OCI-LY1 (cell line): Measurements from ENCODE around the gene MARCHF5.

Experiments used
- H2AFZ ChIP-seq: fragments of 200-600 bp; sonication (generic), shearing (Covaris generic); 2 replicates; pipeline ENCODE4 v1.6.0; 2014; ENCODE audit warnings: antibody characterized with exemption, mild to moderate bottlenecking, low read length
- H3F3A ChIP-seq: fragments of 200-600 bp; sonication (generic), shearing (Covaris generic); 2 replicates; pipeline ENCODE4 v1.6.0; 2014; ENCODE audit warnings: mild to moderate bottlenecking, antibody characterized with exemption, low read length, moderate library complexity; ENCODE audit not compliant: insufficient read depth
- H3K27ac ChIP-seq: fragments of 200-600 bp; sonication (generic); 2 replicates; pipeline ENCODE4 v1.5.1; 2014; ENCODE audit warnings: low read length, mixed run types, mild to moderate bottlenecking, low read depth; ENCODE audit not compliant: poor library complexity, severe bottlenecking
- H3K27me3 ChIP-seq: fragments of 200-600 bp; sonication (generic); 2 replicates; pipeline ENCODE4 v1.6.0; 2014; ENCODE audit warnings: antibody characterized with exemption, mild to moderate bottlenecking, low read length, moderate library complexity; ENCODE audit not compliant: insufficient read depth
- H3K36me3 ChIP-seq: fragments of 200-600 bp; sonication (generic); 2 replicates; pipeline ENCODE4 v1.6.1; 2014; ENCODE audit warnings: mild to moderate bottlenecking, antibody characterized with exemption, low read length, moderate library complexity, mixed read lengths; ENCODE audit not compliant: insufficient read depth
- H3K4me1 ChIP-seq: fragments of 200-600 bp; sonication (generic); 2 replicates; pipeline ENCODE4 v1.5.1; 2014; ENCODE audit warnings: mild to moderate bottlenecking, low read length, moderate library complexity; ENCODE audit not compliant: insufficient read depth, severe bottlenecking
- H3K4me2 ChIP-seq: fragments of 200-600 bp; sonication (generic), shearing (Covaris generic); 2 replicates; pipeline ENCODE4 v1.6.1; 2014; ENCODE audit warnings: low read length
- H3K4me3 ChIP-seq: fragments of 200-600 bp; sonication (generic); 2 replicates; pipeline ENCODE4 v1.5.1; 2014; ENCODE audit warnings: low read length, low read depth, mild to moderate bottlenecking, mixed read lengths; ENCODE audit not compliant: poor library complexity, severe bottlenecking
- H3K79me2 ChIP-seq: fragments of 200-600 bp; shearing (Covaris generic); 2 replicates; pipeline ENCODE4 v1.6.1; 2016; ENCODE audit warnings: mixed run types, low read length, mixed read lengths; ENCODE audit not compliant: insufficient read depth
- H3K9ac ChIP-seq: fragments of 200-600 bp; sonication (generic), shearing (Covaris generic); 2 replicates; pipeline ENCODE4 v1.6.1; 2014; ENCODE audit warnings: mild to moderate bottlenecking, low read length, mixed read lengths
- H3K9me2 ChIP-seq: fragments of 200-600 bp; sonication (generic), shearing (Covaris generic); 2 replicates; pipeline ENCODE4 v1.6.1; 2014; ENCODE audit warnings: low read depth, mild to moderate bottlenecking, low read length, mixed read lengths
- H3K9me3 ChIP-seq: fragments of 200-600 bp; shearing (Covaris generic); 2 replicates; pipeline ENCODE4 v1.6.1; 2014; ENCODE audit warnings: low read length, mixed read lengths
- H4K20me1 ChIP-seq: fragments of 200-600 bp; sonication (generic), shearing (Covaris generic); 2 replicates; pipeline ENCODE4 v1.6.0; 2016; ENCODE audit warnings: mild to moderate bottlenecking, low read length; ENCODE audit not compliant: insufficient read depth
- EZH2 ChIP-seq: fragments of 200-600 bp; sonication (generic), shearing (Covaris generic); IDR thresholded peaks from 2 replicates; pipeline ENCODE4 v1.8.0; 2017; ENCODE audit warnings: borderline replicate concordance, mixed run types, mild to moderate bottlenecking, antibody characterized with exemption, low read length, moderate library complexity, mixed read lengths
- TF ChIP-seq, protein P1 (sequence below): fragments of 200-600 bp; sonication (generic), shearing (Covaris generic); IDR thresholded peaks from 2 replicates; pipeline ENCODE4 v1.5.1; 2017; ENCODE audit warnings: mild to moderate bottlenecking, antibody characterized with exemption, low read length, moderate library complexity, mixed read lengths

Gene MARCHF5

DNA sequence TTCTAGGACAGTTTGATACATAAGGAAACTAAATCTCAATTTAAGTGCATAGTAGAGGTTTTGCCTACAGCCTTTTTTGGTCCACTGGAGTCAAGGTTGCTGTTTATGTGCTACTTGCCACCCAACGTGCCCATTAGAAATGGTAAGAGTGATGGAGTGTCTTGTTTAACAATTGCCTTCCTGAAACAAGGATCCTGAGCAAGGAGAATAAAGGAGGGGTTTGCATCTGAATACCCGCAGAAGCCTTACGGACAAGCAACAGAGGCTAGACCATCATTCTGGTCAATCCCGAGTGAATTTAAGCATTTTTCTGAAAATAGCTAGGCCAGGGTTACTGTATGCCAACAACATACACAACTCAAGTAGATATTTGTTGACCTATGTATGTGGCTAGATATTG is 63.6 kb downstream of the MARCHF5 start:
- Histone ChIP-seq H3K9me2 (no peaks in the 10 kb centered on the region), H3K9ac (no peak overlapping the region), H3K4me1 (no peaks in the 10 kb centered on the region), H3K27ac (no peak overlapping the region), H3F3A (no peaks in the 10 kb centered on the region), H3K9me3 (no peaks in the 10 kb centered on the region), H3K36me3 (peaks cover 8% of the 10 kb centered on the region; the same call in 1 of the 2 replicates), H3K4me2 (no peak overlapping the region), H3K27me3 (no peaks in the 10 kb centered on the region), H2AFZ (no peak overlapping the region), H3K4me3 (no peak overlapping the region), H3K79me2 (no peaks in the 10 kb centered on the region), H4K20me1 (no peaks in the 10 kb centered on the region)
- TF ChIP-seq, protein P1, sequence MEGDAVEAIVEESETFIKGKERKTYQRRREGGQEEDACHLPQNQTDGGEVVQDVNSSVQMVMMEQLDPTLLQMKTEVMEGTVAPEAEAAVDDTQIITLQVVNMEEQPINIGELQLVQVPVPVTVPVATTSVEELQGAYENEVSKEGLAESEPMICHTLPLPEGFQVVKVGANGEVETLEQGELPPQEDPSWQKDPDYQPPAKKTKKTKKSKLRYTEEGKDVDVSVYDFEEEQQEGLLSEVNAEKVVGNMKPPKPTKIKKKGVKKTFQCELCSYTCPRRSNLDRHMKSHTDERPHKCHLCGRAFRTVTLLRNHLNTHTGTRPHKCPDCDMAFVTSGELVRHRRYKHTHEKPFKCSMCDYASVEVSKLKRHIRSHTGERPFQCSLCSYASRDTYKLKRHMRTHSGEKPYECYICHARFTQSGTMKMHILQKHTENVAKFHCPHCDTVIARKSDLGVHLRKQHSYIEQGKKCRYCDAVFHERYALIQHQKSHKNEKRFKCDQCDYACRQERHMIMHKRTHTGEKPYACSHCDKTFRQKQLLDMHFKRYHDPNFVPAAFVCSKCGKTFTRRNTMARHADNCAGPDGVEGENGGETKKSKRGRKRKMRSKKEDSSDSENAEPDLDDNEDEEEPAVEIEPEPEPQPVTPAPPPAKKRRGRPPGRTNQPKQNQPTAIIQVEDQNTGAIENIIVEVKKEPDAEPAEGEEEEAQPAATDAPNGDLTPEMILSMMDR = no peak
- TF ChIP-seq EZH2 = no peak

GRCh38 chr10:92356041-92356440 is 65.1 kb downstream of the MARCHF5 start:
- no peak overlapping the region for H3K9ac ChIP-seq
- H3K27me3 ChIP-seq = no peaks in the 10 kb centered on the region
- no peaks in the 10 kb centered on the region for H4K20me1 ChIP-seq
- no peaks in the 10 kb centered on the region for H3K9me3 ChIP-seq
- H3F3A ChIP-seq = no peaks in the 10 kb centered on the region
- H3K4me3 ChIP-seq = no peak overlapping the region
- no peak overlapping the region for H2AFZ ChIP-seq
- H3K36me3 ChIP-seq = no peaks in the 10 kb centered on the region
- H3K9me2 ChIP-seq = no peaks in the 10 kb centered on the region
- H3K4me1 ChIP-seq = no peaks in the 10 kb centered on the region
- H3K79me2 ChIP-seq = no peaks in the 10 kb centered on the region
- no peak for TF ChIP-seq EZH2
- TF ChIP-seq, protein P1 = no peak
- no peak overlapping the region for H3K27ac ChIP-seq
- H3K4me2 ChIP-seq = no peak overlapping the region

DNA sequence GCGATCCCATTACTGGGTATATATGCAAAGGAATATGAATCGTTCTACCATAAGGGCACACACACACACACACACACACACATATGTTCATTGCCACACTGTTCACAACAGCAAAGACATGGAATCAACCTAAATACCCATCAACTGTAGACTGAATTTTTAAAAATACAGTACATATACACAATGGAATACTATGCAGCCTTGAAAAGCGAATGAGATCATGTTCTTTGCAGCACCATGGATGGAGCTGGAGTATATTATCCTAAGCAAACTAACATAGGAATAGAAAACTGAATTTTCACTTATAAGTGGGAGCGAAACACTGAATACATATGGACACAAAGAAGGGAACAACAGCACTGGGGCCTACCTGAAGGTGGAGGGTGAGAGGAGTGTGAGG is 72.5 kb downstream of the MARCHF5 start:
- H4K20me1 ChIP-seq = no peaks in the 10 kb centered on the region
- TF ChIP-seq EZH2 = no peak
- TF ChIP-seq, protein P1 = no peak
- no peaks in the 10 kb centered on the region for H3K36me3 ChIP-seq
- H3K4me2 ChIP-seq = no peak overlapping the region
- no peaks in the 10 kb centered on the region for H3K9me2 ChIP-seq
- no peak overlapping the region for H3K4me3 ChIP-seq
- H3K9ac ChIP-seq = no peak overlapping the region
- H3K79me2 ChIP-seq = no peaks in the 10 kb centered on the region
- H3F3A ChIP-seq = no peaks in the 10 kb centered on the region
- no peaks in the 10 kb centered on the region for H3K4me1 ChIP-seq
- H3K27ac ChIP-seq = no peak overlapping the region
- no peaks in the 10 kb centered on the region for H3K9me3 ChIP-seq
- H2AFZ ChIP-seq = no peak overlapping the region
- H3K27me3 ChIP-seq = no peaks in the 10 kb centered on the region
